H1 (cell line): ENCODE measurements around the gene RRAS2. TPM values are rescaled to one million over a fixed set of nuclear protein-coding genes. Genes with fewer than 3 reads are reported as not detected.

ENCODE experiments used
- CTCF ChIA-PET: fragments of 300-600 bp; sonication (Branson Sonifier 250); formaldehyde crosslinking; loops from one replicate; lab custom pipeline; 2021; ENCODE audit not compliant: partially characterized antibody; lab: Charles Lee
- POLR2A ChIA-PET: fragments of 300-600 bp; sonication (Branson Sonifier 250); formaldehyde crosslinking; loops from one replicate; lab custom pipeline; 2021; ENCODE audit warnings: inconsistent platforms; ENCODE audit not compliant: partially characterized antibody; lab: Charles Lee
- DNase-seq, 2 experiments: peaks; one replicate each; pipeline versions ENCODE4 v3.0.0 to v3.0.0-alpha.2; 2010 to 2022; ENCODE audit warnings: low spot score in 2 of 2, low read depth in 1 of 2, mixed read lengths in 1 of 2
- FAIRE-seq: peaks from 2 replicates; lab custom pipeline; 2011; peaks lifted over from hg19 to GRCh38; lab: Jason Lieb, UNC
- H2AFZ ChIP-seq: 2 replicates; pipeline ENCODE4 v1.8.1; 2012; ENCODE audit warnings: low read length, inconsistent platforms
- H2AK5ac ChIP-seq: 2 replicates; pipeline ENCODE4 v1.6.1; 2013; ENCODE audit warnings: low read depth, low read length
- H2BK120ac ChIP-seq: replicated peaks from 2 replicates; pipeline ENCODE3; 2013; ENCODE audit warnings: low read depth, low read length, inconsistent platforms
- H2BK12ac ChIP-seq: 2 replicates; pipeline ENCODE4 v1.6.1; 2013; ENCODE audit warnings: low read depth, low read length
- H2BK15ac ChIP-seq: 2 replicates; pipeline ENCODE4 v1.6.1; 2013; ENCODE audit warnings: low read length
- H2BK20ac ChIP-seq: 2 replicates; pipeline ENCODE4 v1.6.1; 2013; ENCODE audit warnings: low read length
- H2BK5ac ChIP-seq: 2 replicates; pipeline ENCODE4 v1.6.1; 2013; ENCODE audit warnings: low read depth, low read length
- H3K14ac ChIP-seq: 2 replicates; pipeline ENCODE4 v1.6.1; 2013; ENCODE audit warnings: inconsistent platforms; ENCODE audit not compliant: insufficient read length
- H3K18ac ChIP-seq: 2 replicates; pipeline ENCODE4 v1.6.1; 2013; ENCODE audit warnings: low read length; ENCODE audit errors: extremely low read depth
- H3K23ac ChIP-seq: 2 replicates; pipeline ENCODE4 v1.6.1; 2013; ENCODE audit warnings: inconsistent platforms; ENCODE audit not compliant: insufficient read length
- H3K23me2 ChIP-seq: 2 replicates; pipeline ENCODE4 v1.6.1; 2013; ENCODE audit warnings: low read depth, low read length
- H3K27ac ChIP-seq: 2 replicates; pipeline ENCODE4 v1.6.1; 2011; ENCODE audit warnings: low read depth, low read length, inconsistent platforms
- H3K27me3 ChIP-seq, 4 experiments: replicated peaks in 1 of 4; 1 replicate in 1 of 4; 2 replicates in 3 of 4; pipeline versions ENCODE4 v1.6.1 to v1.8.1; 2011 to 2013; ENCODE audit warnings: low read length in 3 of 4, mild to moderate bottlenecking in 3 of 4, inconsistent platforms in 2 of 4, mixed read lengths in 2 of 4, moderate library complexity in 1 of 4; ENCODE audit not compliant: control insufficient read depth in 3 of 4, insufficient read depth in 3 of 4; ENCODE audit errors: extremely low read depth in 1 of 4
- H3K36me3 ChIP-seq, 4 experiments: 2 replicates each; pipeline versions ENCODE4 v1.6.1 to v1.8.1; 2011 to 2013; ENCODE audit warnings: mild to moderate bottlenecking in 4 of 4, low read length in 3 of 4, moderate library complexity in 2 of 4, control low read depth in 1 of 4, inconsistent platforms in 1 of 4; ENCODE audit not compliant: insufficient read depth in 4 of 4, control insufficient read depth in 2 of 4
- H3K4ac ChIP-seq: replicated peaks from 2 replicates; pipeline ENCODE3; 2013; ENCODE audit warnings: low read length, low read depth, mixed read lengths, inconsistent platforms; ENCODE audit not compliant: insufficient read length
- H3K4me1 ChIP-seq, 4 experiments: replicated peaks in 1 of 4; 1 replicate in 1 of 4; 2 replicates in 3 of 4; pipeline versions ENCODE4 v1.6.1 to v1.8.1; 2011 to 2013; ENCODE audit warnings: low read length in 3 of 4, inconsistent platforms in 2 of 4, mixed read lengths in 1 of 4; ENCODE audit not compliant: insufficient read depth in 4 of 4, control insufficient read depth in 3 of 4
- H3K4me2 ChIP-seq, 2 experiments: 2 replicates each; pipeline versions ENCODE4 v1.6.1 to v1.8.1; 2011 to 2013; ENCODE audit warnings: low read depth in 2 of 2, low read length in 2 of 2, control low read depth in 1 of 2, inconsistent platforms in 1 of 2, mild to moderate bottlenecking in 1 of 2; ENCODE audit not compliant: insufficient read depth in 1 of 2
- H3K4me3 ChIP-seq, 4 experiments: fragments of 200-600, 300-600 bp in 1 of 4; sonication (generic), shearing (Covaris generic), sonication (Bioruptor Twin) in 1 of 4; 2 replicates each; pipeline versions ENCODE4 v1.5.1 to v1.8.1; 2011 to 2016; ENCODE audit warnings: low read length in 4 of 4, low read depth in 3 of 4, control low read depth in 2 of 4, inconsistent platforms in 2 of 4, mild to moderate bottlenecking in 2 of 4, mixed read lengths in 1 of 4, moderate library complexity in 1 of 4; ENCODE audit not compliant: insufficient read depth in 2 of 4; ENCODE audit errors: extremely low read depth in 1 of 4
- H3K56ac ChIP-seq: replicated peaks from 2 replicates; pipeline ENCODE3; 2013; ENCODE audit warnings: low read depth, mild to moderate bottlenecking, mixed read lengths, low read length, inconsistent platforms; ENCODE audit not compliant: insufficient read length
- H3K79me1 ChIP-seq: 2 replicates; pipeline ENCODE4 v1.6.1; 2013; ENCODE audit warnings: low read depth, low read length, control low read depth
- H3K79me2 ChIP-seq, 2 experiments: 2 replicates each; pipeline versions ENCODE4 v1.6.1 to v1.8.1; 2012 to 2013; ENCODE audit warnings: low read length in 2 of 2, mild to moderate bottlenecking in 2 of 2, inconsistent platforms in 1 of 2; ENCODE audit not compliant: insufficient read depth in 2 of 2, control insufficient read depth in 1 of 2
- H3K9ac ChIP-seq, 4 experiments: replicated peaks in 1 of 4; 1 replicate in 1 of 4; 2 replicates in 3 of 4; pipeline versions ENCODE4 v1.6.1 to v1.8.1; 2011 to 2013; ENCODE audit warnings: low read depth in 3 of 4, low read length in 3 of 4, control low read depth in 2 of 4, mild to moderate bottlenecking in 2 of 4, moderate library complexity in 2 of 4, inconsistent platforms in 1 of 4; ENCODE audit errors: extremely low read depth in 1 of 4
- H3K9me3 ChIP-seq, 2 experiments: 2 replicates each; pipeline versions ENCODE4 v1.6.1 to v1.8.1; 2012 to 2013; ENCODE audit warnings: mild to moderate bottlenecking in 2 of 2, moderate library complexity in 2 of 2, control low read depth in 1 of 2, inconsistent platforms in 1 of 2, low read depth in 1 of 2, low read length in 1 of 2, mixed read lengths in 1 of 2; ENCODE audit not compliant: insufficient read depth in 2 of 2
- H4K20me1 ChIP-seq, 2 experiments: replicated peaks in 1 of 2; 2 replicates each; pipeline versions ENCODE3 to v1.8.1; 2011 to 2013; ENCODE audit warnings: inconsistent platforms in 2 of 2, low read length in 2 of 2, mild to moderate bottlenecking in 1 of 2; ENCODE audit not compliant: insufficient read depth in 2 of 2, control insufficient read depth in 1 of 2
- H4K5ac ChIP-seq: 2 replicates; pipeline ENCODE4 v1.6.1; 2013; ENCODE audit warnings: low read length, low read depth, mixed read lengths, inconsistent platforms; ENCODE audit not compliant: insufficient read length
- H4K8ac ChIP-seq: 2 replicates; pipeline ENCODE4 v1.8.0; 2013; ENCODE audit warnings: mild to moderate bottlenecking, moderate library complexity, low read length, inconsistent platforms; ENCODE audit not compliant: insufficient read depth; ENCODE audit errors: extremely low read depth
- H4K91ac ChIP-seq: replicated peaks from 2 replicates; pipeline ENCODE3; 2013; ENCODE audit warnings: low read length, mixed read lengths, inconsistent platforms; ENCODE audit not compliant: insufficient read length
- CEBPB ChIP-seq: IDR thresholded peaks from 2 replicates; pipeline ENCODE4 v1.6.1; 2012; ENCODE audit warnings: low read depth, low read length
- E2F6 ChIP-seq: IDR thresholded peaks from 2 replicates; pipeline ENCODE4 v1.6.1; 2012; ENCODE audit warnings: inconsistent platforms
- HDAC2 ChIP-seq, 2 experiments: fragments of 300-600 bp in 1 of 2; sonication (generic) in 1 of 2; IDR thresholded peaks; 2 replicates each; pipeline ENCODE4 v1.6.1; 2011 to 2012; ENCODE audit warnings: low read depth in 2 of 2, low read length in 2 of 2, mild to moderate bottlenecking in 2 of 2, moderate library complexity in 2 of 2, borderline replicate concordance in 1 of 2, inconsistent platforms in 1 of 2
- KDM4A ChIP-seq: IDR thresholded peaks from one replicate; pipeline ENCODE4 v1.7.1; 2012; ENCODE audit warnings: low read depth, mild to moderate bottlenecking, moderate library complexity, low read length, inconsistent platforms; ENCODE audit not compliant: severe bottlenecking
- MAX ChIP-seq: IDR thresholded peaks from 2 replicates; pipeline ENCODE4 v1.6.1; 2012; ENCODE audit warnings: inconsistent platforms
- RXRA ChIP-seq: IDR thresholded peaks from 2 replicates; pipeline ENCODE4 v1.6.1; 2011; ENCODE audit warnings: low read depth, mild to moderate bottlenecking, low read length, moderate library complexity; ENCODE audit not compliant: insufficient read depth
- SAP30 ChIP-seq: fragments of 300-600 bp; sonication (generic); IDR thresholded peaks from 2 replicates; pipeline ENCODE4 v1.7.1; 2012; ENCODE audit warnings: low read length, moderate library complexity, mild to moderate bottlenecking, inconsistent platforms; ENCODE audit not compliant: insufficient read depth, insufficient replicate concordance
- SIRT6 ChIP-seq: IDR thresholded peaks from one replicate; pipeline ENCODE4 v1.7.1; 2012; ENCODE audit warnings: low read length, inconsistent platforms
- TEAD4 ChIP-seq: IDR thresholded peaks from 2 replicates; pipeline ENCODE4 v1.6.1; 2012; ENCODE audit warnings: low read depth, low read length, inconsistent platforms, mixed read lengths
- USF2 ChIP-seq: IDR thresholded peaks from 2 replicates; pipeline ENCODE4 v1.6.1; 2011; ENCODE audit warnings: low read length, improper control_type of control experiment
- WGBS, 2 experiments: shearing (Covaris generic) in 1 of 2; methylation state at CpG; one replicate each; pipeline versions ENCODE4 v1.1.6 to v1.1.7; 2013 to 2015; ENCODE audit warnings: low lambda C conversion rate in 2 of 2, mixed read lengths in 2 of 2, inconsistent platforms in 1 of 2, low coverage in 1 of 2, missing lambda C conversion rate in 1 of 2; ENCODE audit not compliant: insufficient replicate concordance in 2 of 2, insufficient coverage in 1 of 2, insufficient read length in 1 of 2; ENCODE audit errors: extremely low coverage in 1 of 2, missing lambda C conversion rate in 1 of 2; 5-methylcytosine and 5-hydroxymethylcytosine counted together
- polyA plus RNA-seq, 7 experiments: library from polyadenylated mRNA; depleted of rRNA in 3 of 7; stranded (reverse) in 5 of 7; unstranded in 2 of 7; fragments of >200 nt in 5 of 7; fragments of 200-250 nt in 2 of 7; gene quantifications; 1 replicate in 5 of 7; 2 replicates in 1 of 7; 4 replicates in 1 of 7; pipeline versions ENCODE4 v1.2.1 to v1.2.3, GENCODE V29; 2011 to 2013; ENCODE audit warnings: missing spikeins in 2 of 7, mixed read lengths in 2 of 7
- total RNA-seq: library from RNA; stranded (reverse); fragmentation: NEBNext Ultra II Directional; extraction: Animal tissue kit (Norgen Biotek cat#: 25700); gene quantifications from 2 replicates; pipeline ENCODE4 v1.2.1, GENCODE V29; 2021

Gene RRAS2
- total and polyA plus RNA-seq, 2 of the 8 experiments (the other 6 are each of a cell fraction or from before 2014, with no cell fraction given) = 72.3 to 234 TPM

- Histone ChIP-seq H2BK12ac (peak overlapping the region; percentile 89; the same call in 1 of the 2 replicates), H3K23ac (no peak overlapping the region), H3K18ac (peak overlapping the region; percentile 19; the same call in 1 of the 2 replicates), H3K4me3 (peak overlapping the region in 1 of 4 experiments; percentile 48; a peak in 2 of 8 replicates), H2BK20ac (peak overlapping the region; percentile 8; the same call in 1 of the 2 replicates), H2BK15ac (no peak overlapping the region), H3K36me3 (no peaks in the 10 kb centered on the region), H2BK120ac (peak overlapping the region; percentile 57), H3K14ac (no peak overlapping the region), H3K79me1 (no peaks in the 10 kb centered on the region), H4K91ac (no peak overlapping the region), H3K23me2 (no peaks in the 10 kb centered on the region), H2AK5ac (no peak overlapping the region), H3K27me3 (no peaks in the 10 kb centered on the region; a peak in 1 of 7 replicates), H4K5ac (no peak overlapping the region), H3K4ac (peak overlapping the region; percentile 40), H2AFZ (0 out of 2 replicates have a peak overlapping the region, but pooled peaks have one; percentile 22), H2BK5ac (no peak overlapping the region; the same call in 1 of the 2 replicates), H3K56ac (no peak overlapping the region), H3K4me2 (peak overlapping the region; percentile 49 to 64), H4K8ac (no peak overlapping the region), H4K20me1 (no peaks in the 10 kb centered on the region), H3K9ac (no peak overlapping the region), H3K27ac (no peak overlapping the region), H3K4me1 (peaks cover 2 to 22% (median 14%) of the 10 kb centered on the region in 4 experiments), H3K79me2 (no peaks in the 10 kb centered on the region), H3K9me3 (peaks cover 0 to 3% of the 10 kb centered on the region in 2 experiments; a peak in 2 of 4 replicates)
- DNase-seq = no peak
- ChIA-PET CTCF (interaction anchor here (0.6 to 1.7 kb wide), 10 partner anchors 14 to 458 kb away, joined by 3 to 12 read pairs (median 3); partner anchors contain the start of gene SPON1), POLR2A (interaction anchor here (1.5 kb wide), 1 partner anchor 274 kb away, joined by 3 read pairs; no protein-coding TSS in a partner anchor)
- FAIRE-seq = no peak
- 71% methylated on average over 6 of the region's 6 CpGs; no CpG with 5 or more reads in 1 of the 2 experiments for WGBS, 2 experiments
- TF ChIP-seq HDAC2 (IDR thresholded peaks at IDR 0.05; ENCODE audit: borderline replicate concordance in 1 of 2, low read depth in 2 of 2, low read length in 2 of 2) (no peak), E2F6 (no peak), KDM4A (no peak), TEAD4 (no peak), RXRA (no peak), USF2 (no peak), SAP30 (no peak), CEBPB (no peak), SIRT6 (no peak), MAX (no peak)
Measured at GRCh38 chr11:14230407-14230806, 128.6 kb downstream of the RRAS2 start.
